Panc1 (cell line): Measurements from ENCODE around the gene SLC19A1. TPM values are rescaled to one million over a fixed set of nuclear protein-coding genes. Genes with fewer than 3 reads are reported as not detected.

ENCODE experiments used
- ATAC-seq: fragments of 200-7000 bp; cut with Tn5 transposase; 2 replicates; pipeline ENCODE4 v1.9.1; 2020; ENCODE audit warnings: mild to moderate bottlenecking, moderate library complexity
- BruUV-seq: library from RNA; stranded (reverse); fragments of 400-500 nt; replicated peaks from 2 replicates; lab custom pipeline; 2021; lab: Mats Ljungman, UMichigan
- CTCF ChIA-PET: fragments of 300-600 bp; sonication (Branson Sonifier 250); formaldehyde crosslinking; loops from one replicate; lab custom pipeline; 2022; ENCODE audit warnings: antibody characterized with exemption; lab: Charles Lee
- POLR2A ChIA-PET: fragments of 300-600 bp; sonication (Branson Sonifier 250); formaldehyde crosslinking; loops from one replicate; lab custom pipeline; 2022; ENCODE audit warnings: antibody characterized with exemption; lab: Charles Lee
- DNase-seq: peaks from one replicate; pipeline ENCODE4 v3.0.0-alpha.2; 2010; ENCODE audit warnings: low read depth, low spot score
- H3K27ac ChIP-seq: 2 replicates; pipeline ENCODE4 v1.5.1; 2011; ENCODE audit warnings: mild to moderate bottlenecking, low read length, inconsistent platforms
- H3K27me3 ChIP-seq: fragments of 200-500 bp; sonication (Bioruptor generic); 2 replicates; pipeline ENCODE4 v1.6.0; 2014; ENCODE audit warnings: low read length, inconsistent platforms; ENCODE audit not compliant: control insufficient read depth, insufficient read depth
- H3K36me3 ChIP-seq: fragments of 200-500 bp; sonication (Bioruptor generic); 2 replicates; pipeline ENCODE4 v1.5.1; 2014; ENCODE audit warnings: inconsistent platforms, mild to moderate bottlenecking, low read length, moderate library complexity; ENCODE audit not compliant: control insufficient read depth, insufficient read depth
- H3K4me1 ChIP-seq: 2 replicates; pipeline ENCODE4 v1.5.1; 2011; ENCODE audit warnings: inconsistent platforms, mild to moderate bottlenecking, low read length, moderate library complexity; ENCODE audit not compliant: control insufficient read depth, insufficient read depth
- H3K4me3 ChIP-seq, 2 experiments: 2 replicates each; pipeline ENCODE4 v1.5.1; 2011 to 2012; ENCODE audit warnings: low read depth in 2 of 2, low read length in 2 of 2, mild to moderate bottlenecking in 2 of 2, inconsistent platforms in 1 of 2, moderate library complexity in 1 of 2
- H3K9me3 ChIP-seq: fragments of 200-500 bp; sonication (Bioruptor generic); 2 replicates; pipeline ENCODE4 v1.5.1; 2014; ENCODE audit warnings: low read depth, mild to moderate bottlenecking, inconsistent platforms, low read length, moderate library complexity; ENCODE audit not compliant: control insufficient read depth, insufficient read depth
- POLR2AphosphoS5 ChIP-seq: IDR thresholded peaks from 2 replicates; pipeline ENCODE4 v1.6.1; 2012; ENCODE audit warnings: mild to moderate bottlenecking, low read depth, low read length, moderate library complexity
- SIN3A ChIP-seq: IDR thresholded peaks from 2 replicates; pipeline ENCODE4 v1.6.1; 2012; ENCODE audit warnings: low read depth, mild to moderate bottlenecking, low read length, moderate library complexity, borderline replicate concordance; ENCODE audit not compliant: insufficient read depth
- TCF7L2 ChIP-seq: IDR thresholded peaks from 2 replicates; pipeline ENCODE4 v1.6.1; 2011; ENCODE audit warnings: mild to moderate bottlenecking, low read depth, low read length, inconsistent platforms
- in situ Hi-C: cut with HindIII; loops from 2 replicates; pipeline ENCODE4 v1.10.0; 2016; ENCODE audit warnings: low sequenced_read_pairs, low pct_unique_long_range_greater_than_20kb
- intact Hi-C: fragments of 100-400 bp; cut with micrococcal nuclease; formaldehyde crosslinking; loops from one replicate; pipeline ENCODE4 v1.10.0; 2022; ENCODE audit not compliant: unreplicated experiment
- total RNA-seq: library from RNA; stranded (reverse); gene quantifications from one replicate; pipeline ENCODE4 v1.2.1, GENCODE V29; 2021; ENCODE audit not compliant: unreplicated experiment
- TF ChIP-seq, protein P1 (sequence below): fragments of 450-650 bp; IDR thresholded peaks from 2 replicates; pipeline ENCODE4 v1.5.1; 2017; ENCODE audit warnings: mild to moderate bottlenecking
- TF ChIP-seq, protein P2 (sequence below), 2 experiments: IDR thresholded peaks; 2 replicates each; pipeline ENCODE4 v1.6.1; 2011 to 2012; ENCODE audit warnings: low read depth in 2 of 2, control low read depth in 1 of 2, low read length in 1 of 2, mild to moderate bottlenecking in 1 of 2, moderate library complexity in 1 of 2; ENCODE audit not compliant: insufficient read depth in 1 of 2

SLC19A1 gene
- total RNA-seq, 1 experiment from 2014 or later = 24.5 TPM

- H3K4me1 ChIP-seq = peaks cover 29% of the 10 kb centered on the region
- no peaks in the 10 kb centered on the region for H3K27me3 ChIP-seq
- no peak for DNase-seq
- no peak overlapping the region for H3K27ac ChIP-seq
- H3K4me3 ChIP-seq = no peak overlapping the region
- no peaks in the 10 kb centered on the region; the same call in 1 of the 2 replicates for H3K36me3 ChIP-seq
- intact Hi-C loops = no loop called here
- no peaks in the 10 kb centered on the region for H3K9me3 ChIP-seq
- in situ Hi-C loops = no loop called here
- ChIA-PET POLR2A (no interaction called here), CTCF (no interaction called here)
- no peak for ATAC-seq
- TF ChIP-seq, protein P1, sequence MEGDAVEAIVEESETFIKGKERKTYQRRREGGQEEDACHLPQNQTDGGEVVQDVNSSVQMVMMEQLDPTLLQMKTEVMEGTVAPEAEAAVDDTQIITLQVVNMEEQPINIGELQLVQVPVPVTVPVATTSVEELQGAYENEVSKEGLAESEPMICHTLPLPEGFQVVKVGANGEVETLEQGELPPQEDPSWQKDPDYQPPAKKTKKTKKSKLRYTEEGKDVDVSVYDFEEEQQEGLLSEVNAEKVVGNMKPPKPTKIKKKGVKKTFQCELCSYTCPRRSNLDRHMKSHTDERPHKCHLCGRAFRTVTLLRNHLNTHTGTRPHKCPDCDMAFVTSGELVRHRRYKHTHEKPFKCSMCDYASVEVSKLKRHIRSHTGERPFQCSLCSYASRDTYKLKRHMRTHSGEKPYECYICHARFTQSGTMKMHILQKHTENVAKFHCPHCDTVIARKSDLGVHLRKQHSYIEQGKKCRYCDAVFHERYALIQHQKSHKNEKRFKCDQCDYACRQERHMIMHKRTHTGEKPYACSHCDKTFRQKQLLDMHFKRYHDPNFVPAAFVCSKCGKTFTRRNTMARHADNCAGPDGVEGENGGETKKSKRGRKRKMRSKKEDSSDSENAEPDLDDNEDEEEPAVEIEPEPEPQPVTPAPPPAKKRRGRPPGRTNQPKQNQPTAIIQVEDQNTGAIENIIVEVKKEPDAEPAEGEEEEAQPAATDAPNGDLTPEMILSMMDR = peak; percentile 52; the same call in 1 of the 2 replicates
- TF ChIP-seq POLR2AphosphoS5 = no peak
- no TSS peak for BruUV-seq
These were observed 32.4 kb downstream of the SLC19A1 start for GRCh38 chr21:45509566-45510465.

- Histone ChIP-seq H3K4me1 (peaks cover 29% of the 10 kb centered on the region), H3K9me3 (no peaks in the 10 kb centered on the region), H3K27me3 (no peaks in the 10 kb centered on the region), H3K27ac (no peak overlapping the region), H3K4me3 (no peak overlapping the region), H3K36me3 (no peaks in the 10 kb centered on the region; the same call in 1 of the 2 replicates)
- DNase-seq (no peak), ATAC-seq (peak; percentile 6; the same call in 1 of the 2 replicates)
- peak; percentile 6; the same call in 1 of the 2 replicates for TF ChIP-seq POLR2AphosphoS5
- TF ChIP-seq, protein P1 = no peak
- in situ Hi-C loops (no loop called here), intact Hi-C loops (no loop called here)
- no TSS peak for BruUV-seq
- CTCF ChIA-PET = no interaction called here
- POLR2A ChIA-PET = no interaction called here
These were observed 33.4 kb downstream of the SLC19A1 start for GRCh38 chr21:45508607-45509565.

GRCh38 chr21:45507888-45508508, 34.2 kb downstream of the SLC19A1 start:
- TF ChIP-seq POLR2AphosphoS5 (no peak), TCF7L2 (no peak), SIN3A (no peak)
- TF ChIP-seq, protein P2, sequence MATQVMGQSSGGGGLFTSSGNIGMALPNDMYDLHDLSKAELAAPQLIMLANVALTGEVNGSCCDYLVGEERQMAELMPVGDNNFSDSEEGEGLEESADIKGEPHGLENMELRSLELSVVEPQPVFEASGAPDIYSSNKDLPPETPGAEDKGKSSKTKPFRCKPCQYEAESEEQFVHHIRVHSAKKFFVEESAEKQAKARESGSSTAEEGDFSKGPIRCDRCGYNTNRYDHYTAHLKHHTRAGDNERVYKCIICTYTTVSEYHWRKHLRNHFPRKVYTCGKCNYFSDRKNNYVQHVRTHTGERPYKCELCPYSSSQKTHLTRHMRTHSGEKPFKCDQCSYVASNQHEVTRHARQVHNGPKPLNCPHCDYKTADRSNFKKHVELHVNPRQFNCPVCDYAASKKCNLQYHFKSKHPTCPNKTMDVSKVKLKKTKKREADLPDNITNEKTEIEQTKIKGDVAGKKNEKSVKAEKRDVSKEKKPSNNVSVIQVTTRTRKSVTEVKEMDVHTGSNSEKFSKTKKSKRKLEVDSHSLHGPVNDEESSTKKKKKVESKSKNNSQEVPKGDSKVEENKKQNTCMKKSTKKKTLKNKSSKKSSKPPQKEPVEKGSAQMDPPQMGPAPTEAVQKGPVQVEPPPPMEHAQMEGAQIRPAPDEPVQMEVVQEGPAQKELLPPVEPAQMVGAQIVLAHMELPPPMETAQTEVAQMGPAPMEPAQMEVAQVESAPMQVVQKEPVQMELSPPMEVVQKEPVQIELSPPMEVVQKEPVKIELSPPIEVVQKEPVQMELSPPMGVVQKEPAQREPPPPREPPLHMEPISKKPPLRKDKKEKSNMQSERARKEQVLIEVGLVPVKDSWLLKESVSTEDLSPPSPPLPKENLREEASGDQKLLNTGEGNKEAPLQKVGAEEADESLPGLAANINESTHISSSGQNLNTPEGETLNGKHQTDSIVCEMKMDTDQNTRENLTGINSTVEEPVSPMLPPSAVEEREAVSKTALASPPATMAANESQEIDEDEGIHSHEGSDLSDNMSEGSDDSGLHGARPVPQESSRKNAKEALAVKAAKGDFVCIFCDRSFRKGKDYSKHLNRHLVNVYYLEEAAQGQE (IDR thresholded peaks at IDR 0.05; ENCODE audit: insufficient read depth in 1 of 2, low read depth in 2 of 2, low read length in 1 of 2) = no peak
- TF ChIP-seq, protein P1 = no peak
- in situ Hi-C loops = no loop called here
- no peak for DNase-seq
- no peak for ATAC-seq
- H3K27ac ChIP-seq = no peak overlapping the region
- intact Hi-C loops = no loop called here
- H3K4me3 ChIP-seq = no peak overlapping the region
- ChIA-PET POLR2A (no interaction called here), CTCF (no interaction called here)
- no peaks in the 10 kb centered on the region for H3K27me3 ChIP-seq
- no TSS peak for BruUV-seq
- no peaks in the 10 kb centered on the region; the same call in 1 of the 2 replicates for H3K36me3 ChIP-seq
- H3K4me1 ChIP-seq = peaks cover 20% of the 10 kb centered on the region
- no peaks in the 10 kb centered on the region for H3K9me3 ChIP-seq
